NCI-H748 (cell line): ENCODE measurements around the gene FBXO11.
A peak's percentile ranks its signal among the peaks of the same experiment; 100 is the strongest.
"Not testable (repeated sequence)": the region's sequence is repeated elsewhere in the genome, so short reads cannot be mapped to it uniquely, and the experiment has no call there.

Source experiments
- DNase-seq: peaks from one replicate; lab custom pipeline; 2025; ENCODE audit not compliant: unreplicated experiment; lab: John Stamatoyannopoulos, UW

Gene FBXO11

DNA sequence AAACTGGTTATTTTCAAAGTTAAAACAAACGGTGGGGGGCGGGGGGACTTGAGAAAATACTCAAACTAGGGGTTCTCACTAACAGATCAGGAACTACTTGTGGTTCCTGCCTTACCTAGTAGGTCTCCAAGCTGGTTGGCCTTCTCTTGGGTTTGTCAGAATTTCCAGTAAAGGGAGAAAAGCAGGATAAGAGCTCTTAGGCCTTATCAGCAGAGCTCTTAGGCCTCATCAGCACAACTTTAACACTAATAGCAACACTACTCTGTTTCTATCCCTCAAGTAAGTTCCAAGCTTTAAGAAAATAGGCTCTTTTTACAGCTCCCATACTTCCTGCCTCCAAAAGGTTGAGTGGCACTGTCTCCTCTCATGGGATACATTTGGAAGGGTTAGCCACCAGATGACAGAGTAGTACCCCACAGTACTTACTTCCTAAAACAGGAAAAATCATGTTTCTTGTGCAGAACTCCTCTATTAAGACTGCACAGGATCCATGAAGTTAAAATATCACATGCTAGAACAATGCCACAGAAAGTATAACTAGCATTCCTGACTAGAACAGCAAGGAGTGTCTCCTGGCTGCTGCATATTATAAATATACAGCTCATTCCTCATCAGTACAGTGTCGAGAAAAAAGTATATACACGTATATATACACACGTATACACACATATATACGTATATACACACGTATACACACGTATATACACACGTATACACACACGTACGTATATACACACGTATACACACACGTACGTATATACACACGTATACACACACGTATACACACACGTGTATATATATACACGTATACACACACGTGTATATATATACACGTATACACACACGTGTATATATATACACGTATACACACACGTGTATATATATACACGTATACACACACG lies 6.1 kb downstream of the FBXO11 start:
- DNase-seq: no peak

DNA sequence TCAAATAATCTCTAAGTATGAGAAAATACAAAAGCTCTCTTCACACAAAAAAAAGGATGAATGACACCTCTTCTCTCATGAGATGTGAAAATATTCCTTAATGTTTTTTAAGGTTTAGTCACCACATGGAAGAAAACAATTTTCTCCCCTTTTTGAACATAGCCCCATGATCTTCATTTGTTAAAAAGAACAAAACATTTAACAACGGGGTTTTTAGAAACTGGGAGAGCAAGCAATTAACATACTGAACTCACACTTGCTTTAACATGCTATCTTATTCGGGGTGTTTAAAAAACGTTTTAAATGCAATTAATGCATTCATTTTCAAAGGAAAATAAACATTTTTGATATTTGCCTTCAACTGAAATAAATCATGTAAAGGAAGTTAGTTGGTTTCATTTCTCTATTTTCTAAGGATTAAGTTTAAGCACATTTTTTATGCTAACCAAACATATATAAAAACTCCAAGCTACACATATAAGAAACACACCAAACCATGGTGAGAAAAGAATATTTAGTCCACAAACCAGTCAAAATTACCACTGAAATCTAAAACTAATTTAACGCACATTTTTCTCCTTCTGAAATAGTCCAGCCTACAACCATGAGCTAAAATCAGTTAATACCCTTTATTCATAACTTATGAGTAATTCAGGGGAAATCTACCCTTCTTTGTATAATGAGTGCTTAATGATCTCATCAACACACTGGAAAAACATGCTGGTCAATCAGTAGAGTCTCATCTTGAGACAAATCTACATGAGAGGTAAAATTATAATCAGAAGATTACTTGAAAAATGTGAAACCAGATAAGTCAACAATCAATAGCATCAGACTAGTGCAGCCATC lies 8.2 kb downstream of the FBXO11 start:
- no peak for DNase-seq

DNA sequence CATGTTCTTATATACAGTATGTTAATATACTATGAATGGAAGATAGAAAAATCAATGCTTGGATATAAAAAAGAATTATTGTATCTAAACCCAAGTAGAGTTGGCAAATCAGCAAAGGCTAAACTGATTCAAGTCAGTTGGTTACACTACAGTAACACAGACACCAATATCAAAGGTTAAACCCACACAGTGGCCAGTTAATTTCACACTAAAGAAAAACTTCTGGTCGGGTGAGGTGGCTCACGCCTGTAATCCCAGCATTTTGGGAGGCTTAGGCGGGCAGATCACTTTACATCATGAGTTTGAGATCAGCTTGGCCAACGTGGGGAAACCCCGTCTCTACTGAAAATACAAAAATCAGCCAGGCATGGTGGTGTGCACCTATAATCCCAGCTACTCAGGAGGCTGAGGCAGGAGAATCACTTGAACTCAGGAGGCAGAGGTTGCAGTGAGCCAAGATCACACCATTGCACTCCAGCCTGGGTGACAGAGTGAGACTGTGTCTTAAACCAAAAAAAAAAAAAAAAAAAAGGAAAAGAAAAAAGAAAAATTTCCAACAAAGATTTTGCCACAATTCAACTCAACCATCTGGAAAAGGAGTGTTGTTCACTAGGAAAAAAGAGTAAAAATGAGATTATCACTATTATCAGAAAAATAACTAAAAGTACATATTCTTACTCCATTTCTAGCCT lies 9.0 kb downstream of the FBXO11 start:
- DNase-seq: not testable (repeated sequence)

DNA sequence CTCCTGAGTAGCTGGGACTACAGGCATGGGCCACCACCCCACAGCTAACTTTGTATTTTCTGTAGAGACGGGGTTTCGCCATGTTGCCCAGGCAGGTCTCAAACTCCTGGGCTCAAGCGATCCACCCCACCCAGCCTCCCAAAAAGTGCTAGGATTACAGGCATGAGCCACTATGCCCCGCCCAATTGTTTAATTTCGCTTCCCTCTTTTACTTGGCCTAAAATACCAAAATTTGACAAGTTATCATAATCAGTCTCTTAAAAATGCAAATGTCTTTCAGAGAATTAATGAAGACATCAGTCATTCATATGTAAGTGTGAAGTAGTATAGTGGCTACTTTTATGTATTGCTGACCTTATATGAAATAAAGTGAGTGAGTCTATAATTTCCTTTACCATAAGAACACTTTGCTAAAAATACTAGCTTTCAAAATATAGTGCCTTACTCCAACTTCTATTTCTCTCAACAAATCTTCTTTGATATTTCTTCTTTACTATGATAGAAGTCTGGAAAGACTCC lies 9.8 kb downstream of the FBXO11 start:
- no peak for DNase-seq

DNA sequence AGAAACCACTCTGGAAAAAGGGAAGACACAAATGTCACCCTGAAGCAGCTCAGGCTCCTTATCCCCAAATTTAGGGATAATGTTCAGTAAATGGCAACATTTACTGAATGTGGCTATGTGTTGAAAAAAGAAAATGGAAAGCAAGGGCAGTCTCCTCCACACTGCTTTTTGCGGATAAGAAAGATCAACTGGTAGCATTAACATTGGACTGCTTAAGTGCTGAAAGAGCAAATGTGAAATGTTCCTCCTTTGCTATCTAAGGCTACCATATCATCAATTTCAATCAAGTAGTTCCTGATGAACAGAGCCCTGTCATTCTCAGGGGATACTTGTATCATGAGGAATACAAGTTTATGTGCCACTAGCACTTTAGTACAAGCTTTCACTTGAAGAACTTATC lies 12.5 kb downstream of the FBXO11 start:
- DNase-seq: no peak

DNA sequence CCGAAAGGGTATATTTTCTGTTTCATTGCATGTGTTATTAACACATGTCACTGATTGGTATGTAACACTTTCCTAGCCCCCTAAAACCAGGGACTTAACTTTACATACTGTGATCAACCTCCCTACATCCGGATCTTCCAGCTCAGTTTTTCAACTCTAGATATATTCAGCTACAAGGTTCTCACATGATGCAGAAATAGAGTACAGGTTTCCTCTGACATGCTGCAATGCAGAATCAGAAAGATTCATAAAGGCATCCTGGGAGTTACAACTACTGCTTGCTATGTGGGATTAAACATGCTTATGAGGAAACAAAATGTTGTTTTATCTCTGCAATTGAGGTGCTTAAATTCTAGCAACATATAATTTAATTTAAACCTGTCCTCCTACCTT lies 14.0 kb downstream of the FBXO11 start:
- no peak for DNase-seq

DNA sequence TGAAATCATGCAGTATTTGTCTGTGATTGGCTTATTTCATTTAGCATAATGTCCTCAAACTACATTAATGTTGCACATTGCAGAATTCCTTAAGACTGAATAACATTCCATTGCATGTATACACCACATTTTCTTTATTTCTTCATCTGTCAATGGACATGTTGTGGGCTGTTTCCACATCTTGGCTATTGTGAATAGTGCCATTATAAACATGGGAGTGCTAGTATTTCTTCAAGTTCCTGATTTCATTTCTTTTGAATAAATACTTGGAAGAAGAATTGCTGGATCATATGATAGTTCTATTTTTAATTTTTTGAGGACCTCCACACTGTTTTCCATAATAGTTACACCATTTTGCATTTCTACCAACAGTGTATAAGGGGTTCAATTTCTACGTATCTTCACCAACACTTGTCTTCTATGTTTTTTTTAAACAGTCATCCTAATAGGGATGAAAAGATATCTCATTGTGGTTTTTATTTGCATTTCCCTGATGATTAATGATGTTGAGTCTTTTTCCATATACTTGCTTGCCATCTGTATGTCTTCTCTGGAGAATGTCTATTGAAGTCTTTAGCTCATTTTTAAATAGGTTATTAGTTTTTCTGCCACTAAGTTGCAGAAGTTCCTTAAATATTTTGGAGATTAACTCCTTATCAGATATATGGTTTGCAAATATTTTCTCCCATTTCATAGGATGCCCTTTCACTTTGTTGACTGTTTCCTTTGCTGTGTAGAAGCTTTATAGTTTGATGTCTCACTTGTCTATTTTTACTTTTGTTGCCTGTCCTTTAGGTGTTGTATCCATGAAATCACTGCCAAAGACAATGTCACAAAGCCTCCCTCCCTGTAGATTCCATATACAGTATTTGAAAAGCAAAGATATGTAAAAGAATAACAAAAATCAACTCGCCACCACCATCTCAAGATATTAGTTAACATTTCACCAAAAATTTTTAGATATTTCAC lies 14.6 kb downstream of the FBXO11 start:
- no peak for DNase-seq

DNA sequence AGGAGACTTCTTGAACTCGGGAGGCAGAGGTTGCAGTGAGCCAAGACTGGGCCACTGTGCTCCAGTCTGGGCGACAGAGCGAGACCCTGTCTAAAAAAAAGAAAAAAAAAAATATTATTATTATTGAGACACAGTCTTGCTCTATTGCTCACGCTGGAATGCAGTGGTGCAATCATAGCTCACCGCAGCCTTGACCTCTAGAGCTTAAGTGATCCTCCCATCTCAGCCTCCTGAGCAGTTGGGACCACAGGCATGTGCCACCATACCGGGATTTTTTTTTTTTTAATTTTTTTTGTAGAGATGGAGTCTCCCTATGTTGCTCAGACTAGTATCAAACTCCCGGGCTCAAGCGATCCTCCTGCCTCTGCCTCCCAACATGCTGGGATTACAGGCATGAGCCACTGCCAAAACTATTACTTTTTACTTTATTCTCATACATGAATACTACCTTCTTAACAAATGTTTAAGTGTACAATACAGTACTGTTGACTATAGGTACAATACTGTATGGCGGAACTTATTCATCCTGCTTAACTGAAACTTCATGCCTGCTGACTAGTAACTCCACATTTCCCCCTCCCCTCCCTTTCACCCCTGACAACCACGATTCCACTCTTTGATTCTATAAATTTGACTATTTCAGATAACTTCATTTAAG lies 15.5 kb downstream of the FBXO11 start:
- DNase-seq: no peak

DNA sequence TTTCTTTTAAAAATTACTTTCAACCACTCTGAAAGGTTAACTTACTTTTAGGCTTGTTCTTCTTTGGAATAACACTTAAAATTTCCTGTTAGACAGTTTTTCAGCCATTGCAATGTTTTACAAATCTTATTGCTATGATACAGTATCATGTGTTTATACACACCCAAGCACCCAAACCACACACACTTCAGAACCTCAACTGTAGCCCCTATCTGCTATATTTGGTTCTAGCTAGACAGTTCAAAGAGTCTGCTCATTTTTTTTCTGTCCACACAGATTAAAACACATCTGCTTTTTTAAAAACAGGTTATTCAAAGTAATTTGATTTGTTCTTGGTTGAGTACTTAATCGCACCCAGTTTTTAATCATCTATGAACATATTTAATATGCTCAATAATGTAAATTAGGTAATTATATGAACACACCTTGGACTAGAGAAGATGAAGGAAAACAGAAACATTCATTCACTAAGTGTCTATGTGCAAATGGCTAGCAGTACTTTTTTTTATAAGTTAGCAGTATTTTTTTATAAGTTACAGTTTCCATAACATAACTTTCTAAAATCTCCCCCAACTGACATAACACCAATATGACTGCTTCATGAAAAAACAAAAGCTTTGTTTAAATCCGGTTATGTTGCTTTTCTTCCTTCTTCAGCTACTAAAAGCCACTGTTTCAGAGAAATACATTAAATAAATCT lies 17.6 kb downstream of the FBXO11 start:
- DNase-seq: no peak

DNA sequence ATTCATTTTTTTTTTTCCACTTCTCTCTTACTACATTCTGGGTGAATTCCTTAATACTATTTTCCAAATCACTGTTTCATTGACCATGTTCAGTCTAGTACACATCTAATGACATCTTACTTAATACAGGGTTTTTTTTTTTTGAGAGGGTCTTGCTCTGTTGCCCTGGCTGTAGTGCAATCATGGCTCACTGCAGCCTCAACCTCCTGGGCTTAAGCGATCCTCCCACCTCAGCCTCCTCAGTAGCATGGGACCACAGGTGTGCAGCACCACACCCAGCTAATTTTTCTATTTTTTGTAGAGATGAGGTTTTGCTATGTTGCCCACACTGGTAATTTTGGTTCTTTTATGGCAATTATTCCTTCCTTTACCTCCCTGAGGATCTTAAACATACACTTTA lies 29.4 kb downstream of the FBXO11 start:
- DNase-seq: no peak

DNA sequence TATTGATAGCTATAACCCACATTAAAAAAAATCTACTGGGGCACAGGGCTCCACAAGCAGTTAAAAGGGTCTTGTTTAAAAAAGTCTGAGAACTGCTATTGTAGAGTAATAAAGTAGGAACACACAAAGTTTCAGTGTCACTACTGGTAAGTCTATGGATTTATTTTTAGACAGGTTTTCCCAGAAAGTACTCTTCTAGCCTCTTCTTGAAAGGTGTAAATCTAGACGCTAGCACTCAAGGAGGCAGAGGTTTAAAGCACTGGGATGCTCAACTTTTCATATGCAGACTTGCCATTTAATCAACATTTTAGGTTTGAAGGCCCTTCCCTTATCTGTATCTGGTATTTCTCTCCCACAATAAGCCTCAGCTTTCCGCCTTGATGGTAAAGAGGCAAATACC lies 33.4 kb downstream of the FBXO11 start:
- no peak for DNase-seq

DNA sequence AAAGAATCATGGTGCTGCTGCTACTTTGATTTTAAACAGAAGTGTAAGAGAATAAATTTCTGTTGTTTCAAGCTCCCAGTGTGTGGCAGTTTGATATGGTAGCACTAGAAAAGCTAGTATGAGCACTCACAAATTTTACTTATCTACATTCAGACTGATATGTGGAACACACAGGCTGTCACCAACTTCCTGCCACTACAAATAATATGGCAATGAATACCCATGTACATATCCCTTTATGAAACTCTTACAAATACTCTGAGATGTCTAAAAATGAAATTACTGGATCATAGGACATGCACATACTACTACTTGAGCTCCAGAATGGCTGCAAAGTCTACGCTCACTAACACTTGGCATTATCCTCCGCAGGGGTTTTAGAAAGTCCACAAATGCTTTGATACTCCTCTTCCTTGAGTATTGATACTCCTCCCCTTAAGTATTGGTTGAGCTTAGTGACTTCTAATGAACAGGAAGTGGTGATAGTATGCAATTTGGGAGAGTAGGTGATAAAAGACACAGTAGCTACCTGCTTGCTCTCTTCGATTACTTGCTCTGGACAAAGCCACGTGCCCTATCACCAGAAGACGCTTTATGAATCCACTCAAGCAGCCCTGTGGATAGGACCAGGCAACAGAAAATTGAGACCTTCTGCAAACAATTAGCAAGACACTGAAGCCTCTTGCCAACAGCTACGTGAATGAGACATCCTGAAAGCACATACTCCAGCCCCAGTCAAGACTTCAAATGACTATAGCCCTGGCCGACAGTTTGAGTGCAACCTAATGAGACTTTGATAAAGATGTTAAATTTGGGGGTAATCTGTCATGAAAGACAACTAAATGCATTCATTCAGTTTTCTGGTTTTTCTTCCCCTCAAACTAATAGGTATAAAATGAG lies 35.4 kb downstream of the FBXO11 start:
- no peak for DNase-seq

DNA sequence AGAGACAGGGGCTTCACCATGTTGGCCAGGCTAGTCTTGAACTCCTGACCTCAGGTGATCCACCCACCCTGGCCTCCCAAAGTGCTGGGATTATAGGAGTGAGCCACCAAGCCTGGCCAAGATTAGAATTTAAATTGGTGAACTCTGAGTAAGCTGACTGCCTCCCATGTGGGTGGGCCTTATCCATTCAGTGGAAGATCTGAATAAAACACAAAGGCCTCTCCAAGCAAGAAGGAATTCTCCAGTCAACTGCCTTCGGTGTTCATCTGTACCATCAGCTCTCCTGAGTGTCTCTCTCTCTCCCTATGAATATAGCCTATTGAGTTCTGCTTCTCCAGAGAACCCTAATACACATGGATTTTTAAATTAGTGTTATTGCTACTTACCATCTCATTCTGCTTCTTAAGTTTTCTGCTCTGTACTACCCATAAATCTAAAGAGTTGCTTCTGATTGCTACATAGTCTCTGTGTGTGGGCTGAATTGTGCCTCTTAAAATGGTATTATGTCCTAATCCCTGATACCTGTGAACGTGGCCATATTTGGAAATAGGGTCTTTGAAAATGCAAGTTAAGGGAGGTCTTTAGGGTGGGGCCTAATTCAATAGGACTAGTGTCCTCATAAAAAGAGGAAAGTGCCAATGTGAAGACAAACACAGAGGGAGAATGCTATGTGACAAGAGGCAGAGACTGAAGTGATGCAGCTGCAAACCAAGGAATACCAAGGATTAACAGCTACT lies 36.3 kb downstream of the FBXO11 start:
- DNase-seq: no peak

DNA sequence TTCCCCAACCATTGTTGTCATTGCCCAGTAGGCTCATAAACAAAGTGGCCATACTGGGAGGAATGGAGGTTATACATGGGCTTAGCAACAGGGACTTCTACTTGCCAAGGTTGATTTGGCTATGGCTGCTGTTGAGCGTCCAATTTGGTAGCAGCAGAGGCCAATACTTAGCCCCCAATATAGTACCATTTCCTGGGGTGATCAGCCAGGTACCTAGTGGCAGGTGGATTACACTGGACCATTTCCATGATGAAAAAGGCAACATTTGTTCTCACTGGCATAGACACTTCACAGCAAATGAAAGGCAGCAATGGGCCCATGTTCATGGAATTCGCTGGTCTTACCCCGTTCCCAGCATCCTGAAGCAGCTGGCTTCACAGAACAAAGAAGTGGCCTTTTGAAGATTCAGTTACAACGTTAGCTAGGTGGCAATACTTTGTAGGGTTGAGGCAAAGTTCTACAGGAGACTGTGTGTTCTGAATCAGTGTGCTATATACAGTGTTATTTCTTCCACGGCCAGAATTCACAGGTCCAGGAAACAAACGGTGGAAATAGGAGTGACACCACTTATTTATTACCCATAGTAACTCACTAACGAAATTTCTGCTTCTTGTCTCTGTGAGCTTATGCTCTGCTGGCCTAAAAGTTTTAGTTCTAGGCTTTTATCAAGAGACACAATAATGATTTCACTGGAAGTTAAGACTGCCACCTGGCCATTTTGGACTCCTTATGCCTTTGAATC lies 37.5 kb downstream of the FBXO11 start:
- no peak for DNase-seq

DNA sequence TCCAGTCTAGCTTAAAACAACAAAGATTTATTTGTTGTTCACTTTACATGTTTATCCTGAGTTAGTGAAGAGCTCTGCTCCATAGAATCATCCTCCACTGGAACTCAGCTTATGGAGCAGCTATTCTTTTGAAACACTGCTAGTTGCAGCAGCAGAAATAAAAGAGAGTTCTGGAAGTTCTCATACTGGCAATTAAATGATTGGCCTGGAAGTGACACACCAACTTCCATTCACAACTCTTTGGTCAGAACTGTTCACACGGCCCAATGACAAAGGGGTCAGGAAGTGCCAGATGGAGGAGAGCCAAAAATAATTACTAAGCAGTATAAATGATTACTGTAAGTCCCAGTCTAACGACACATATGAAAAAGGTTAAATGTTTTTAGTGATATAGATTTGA lies 39.1 kb downstream of the FBXO11 start:
- DNase-seq: peak; percentile 1

DNA sequence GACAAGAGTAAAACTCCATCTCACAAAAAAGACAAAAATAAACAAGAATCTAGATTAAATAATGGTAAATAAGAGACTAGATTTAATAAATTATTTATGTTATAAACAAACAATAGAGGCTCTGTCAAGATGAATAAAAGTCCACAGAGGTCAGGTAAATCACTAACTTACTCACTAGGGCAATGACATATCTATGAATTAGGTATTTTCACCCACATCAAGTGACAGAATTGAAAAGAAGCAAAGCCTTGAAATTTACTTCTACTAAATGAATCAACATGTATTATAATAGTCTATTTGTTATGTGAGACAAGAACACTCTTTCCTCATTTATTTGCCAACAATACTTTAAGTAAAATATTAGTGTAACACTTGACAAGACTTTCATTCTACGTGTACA lies 41.7 kb downstream of the FBXO11 start:
- no peak for DNase-seq

DNA sequence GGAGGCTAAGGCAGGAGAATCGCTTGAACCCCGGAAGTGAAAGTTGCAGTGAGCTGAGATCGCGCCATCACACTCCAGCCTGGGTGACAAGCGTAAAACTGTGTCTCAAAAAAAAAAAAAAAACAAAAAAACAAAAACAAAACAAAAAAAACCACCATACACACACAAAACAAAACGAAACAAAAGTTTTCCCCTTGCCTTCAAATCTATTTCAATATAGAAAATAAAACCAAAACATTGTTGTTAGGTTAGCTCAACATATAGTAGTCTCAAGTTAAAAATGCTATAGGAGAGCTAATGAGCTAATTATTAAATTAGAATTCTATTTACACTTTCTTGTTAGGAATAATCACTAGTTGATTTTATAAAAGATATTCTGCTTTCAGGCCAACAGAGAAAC lies 43.3 kb downstream of the FBXO11 start:
- DNase-seq: no peak
